GM13976 (cell line): ENCODE results near the gene HEXIM1.

Source experiments
- DNase-seq: peaks from one replicate; pipeline ENCODE4 v3.0.0; 2012; ENCODE audit warnings: low spot score
- in situ Hi-C: fragments of 300-500 bp; cut with MboI; formaldehyde crosslinking; loops from one replicate; pipeline ENCODE4 v1.12.0; 2022; ENCODE audit warnings: low sequenced_read_pairs, mixed read lengths, inconsistent platforms; ENCODE audit not compliant: unreplicated experiment
- TF ChIP-seq, protein P1 (sequence below): IDR thresholded peaks from 2 replicates; pipeline ENCODE4 v1.5.1; 2012; ENCODE audit warnings: borderline replicate concordance, mild to moderate bottlenecking; ENCODE audit not compliant: insufficient read depth; ENCODE audit errors: extremely low read depth, missing control alignments, control extremely low read depth

The HEXIM1 gene, protein sequence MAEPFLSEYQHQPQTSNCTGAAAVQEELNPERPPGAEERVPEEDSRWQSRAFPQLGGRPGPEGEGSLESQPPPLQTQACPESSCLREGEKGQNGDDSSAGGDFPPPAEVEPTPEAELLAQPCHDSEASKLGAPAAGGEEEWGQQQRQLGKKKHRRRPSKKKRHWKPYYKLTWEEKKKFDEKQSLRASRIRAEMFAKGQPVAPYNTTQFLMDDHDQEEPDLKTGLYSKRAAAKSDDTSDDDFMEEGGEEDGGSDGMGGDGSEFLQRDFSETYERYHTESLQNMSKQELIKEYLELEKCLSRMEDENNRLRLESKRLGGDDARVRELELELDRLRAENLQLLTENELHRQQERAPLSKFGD

DNA sequence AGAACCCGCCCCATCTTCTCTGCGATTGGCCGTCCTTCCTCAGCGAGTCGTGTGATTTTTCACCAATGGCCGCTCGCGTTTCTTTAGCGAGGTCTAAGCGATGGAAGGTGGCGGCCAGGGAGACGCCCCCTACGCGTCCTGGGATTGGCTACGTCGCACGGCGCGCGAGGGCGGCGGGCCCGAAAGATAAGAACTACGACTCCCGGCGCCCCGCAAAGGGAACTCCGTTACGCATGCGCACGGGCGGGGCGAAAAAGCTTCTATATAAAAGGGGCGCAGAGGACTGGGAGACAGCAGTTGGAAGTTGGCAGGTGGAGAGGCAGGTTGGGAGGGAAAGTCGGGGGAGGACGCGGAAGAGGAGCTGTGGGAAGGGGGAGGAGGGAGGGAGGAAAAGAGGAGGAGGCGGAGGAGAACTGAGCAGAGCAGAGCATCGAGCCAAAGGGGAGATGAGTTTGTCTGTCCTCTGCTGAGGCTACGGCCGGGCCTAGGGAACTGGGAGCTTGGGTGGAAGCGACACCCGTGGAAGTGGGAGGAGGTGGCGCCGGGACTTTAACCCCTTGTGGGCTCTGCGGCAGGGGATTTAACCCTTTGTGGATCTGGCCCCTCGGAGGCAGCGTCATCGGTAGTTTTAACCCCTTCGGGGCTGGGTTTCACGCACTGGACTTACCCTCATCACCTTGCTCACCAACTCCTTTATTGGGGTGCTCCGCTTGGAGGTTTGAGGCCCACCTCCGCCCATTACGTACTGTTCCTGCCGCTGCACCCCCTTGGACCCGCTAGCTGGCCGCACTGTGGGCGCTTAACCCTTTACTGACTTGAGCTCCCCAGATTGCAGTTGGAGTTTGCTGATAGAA, at the start of gene HEXIM1:
TSS of gene HEXIM1 (plus strand) at position 293 of the 854 bp plus-strand sequence. CDS start 716 bp downstream, outside the sequence.
- TF ChIP-seq, protein P1, sequence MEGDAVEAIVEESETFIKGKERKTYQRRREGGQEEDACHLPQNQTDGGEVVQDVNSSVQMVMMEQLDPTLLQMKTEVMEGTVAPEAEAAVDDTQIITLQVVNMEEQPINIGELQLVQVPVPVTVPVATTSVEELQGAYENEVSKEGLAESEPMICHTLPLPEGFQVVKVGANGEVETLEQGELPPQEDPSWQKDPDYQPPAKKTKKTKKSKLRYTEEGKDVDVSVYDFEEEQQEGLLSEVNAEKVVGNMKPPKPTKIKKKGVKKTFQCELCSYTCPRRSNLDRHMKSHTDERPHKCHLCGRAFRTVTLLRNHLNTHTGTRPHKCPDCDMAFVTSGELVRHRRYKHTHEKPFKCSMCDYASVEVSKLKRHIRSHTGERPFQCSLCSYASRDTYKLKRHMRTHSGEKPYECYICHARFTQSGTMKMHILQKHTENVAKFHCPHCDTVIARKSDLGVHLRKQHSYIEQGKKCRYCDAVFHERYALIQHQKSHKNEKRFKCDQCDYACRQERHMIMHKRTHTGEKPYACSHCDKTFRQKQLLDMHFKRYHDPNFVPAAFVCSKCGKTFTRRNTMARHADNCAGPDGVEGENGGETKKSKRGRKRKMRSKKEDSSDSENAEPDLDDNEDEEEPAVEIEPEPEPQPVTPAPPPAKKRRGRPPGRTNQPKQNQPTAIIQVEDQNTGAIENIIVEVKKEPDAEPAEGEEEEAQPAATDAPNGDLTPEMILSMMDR: no peak
- DNase-seq: peak; percentile 96
- in situ Hi-C loops: no loop called here

DNA sequence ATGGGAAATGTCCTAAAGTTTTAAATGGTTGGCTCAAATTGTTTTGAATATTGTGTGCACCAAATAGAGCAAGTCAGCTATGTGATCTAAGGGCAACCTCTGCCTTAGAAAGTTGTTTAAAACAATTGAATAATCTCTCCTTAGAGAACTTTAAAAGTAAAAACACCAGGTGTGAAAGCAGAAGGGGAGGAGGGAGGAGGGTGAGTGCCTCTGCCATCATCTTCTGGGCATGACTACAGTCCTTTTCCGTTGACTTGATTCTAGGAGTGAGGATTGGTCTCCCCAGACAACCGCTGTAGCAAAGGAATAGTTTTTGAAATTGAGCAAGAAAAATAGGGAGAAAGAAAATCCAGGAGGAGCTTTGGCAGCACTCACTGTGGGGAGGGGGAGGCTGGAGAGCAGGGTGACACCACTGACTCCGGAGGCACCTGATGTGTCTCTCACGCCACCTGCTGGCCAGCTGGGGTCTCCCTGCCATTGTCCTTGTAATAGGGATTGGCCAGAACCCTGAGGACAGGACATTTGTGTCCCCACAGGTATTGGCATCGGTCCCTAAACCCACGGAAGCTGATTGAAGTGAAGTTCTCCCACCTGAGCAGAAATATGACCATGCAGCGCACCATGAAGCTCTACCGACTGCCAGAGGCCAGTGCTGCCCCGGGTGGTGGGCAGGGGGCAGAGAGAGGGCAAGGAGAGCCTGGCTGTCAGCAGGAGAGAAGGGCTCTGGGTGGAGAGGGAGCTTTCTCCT, 49.2 kb upstream of the HEXIM1 start:
- TF ChIP-seq, protein P1: peak; percentile 86
- in situ Hi-C loops: no loop called here

DNA sequence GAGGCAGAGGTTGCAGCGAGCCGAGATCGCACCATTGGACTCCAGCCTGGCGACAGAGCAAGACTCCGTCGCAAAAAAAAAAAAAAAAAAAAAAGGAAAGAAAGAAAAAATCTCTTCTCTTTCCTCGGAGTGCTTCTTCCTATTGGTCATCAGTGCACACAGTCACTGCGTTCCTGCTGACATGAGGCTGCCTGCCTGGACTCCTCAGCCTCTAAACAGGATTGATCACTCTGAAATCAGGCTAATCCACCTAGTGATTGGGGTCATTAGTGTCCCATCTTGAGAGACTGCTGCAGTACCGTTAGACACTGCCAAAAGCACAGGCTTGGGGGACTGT, 46.8 kb upstream of the HEXIM1 start:
- TF ChIP-seq, protein P1: no peak
- no peak for DNase-seq
- in situ Hi-C loops: loop anchor here (10.0 kb wide), 1 partner anchor 187 kb away; the partner anchor contains the start of gene GFAP

More for the DNA sequence above, 49.2 kb upstream of the HEXIM1 start:
- DNase-seq: peak; percentile 90

DNA sequence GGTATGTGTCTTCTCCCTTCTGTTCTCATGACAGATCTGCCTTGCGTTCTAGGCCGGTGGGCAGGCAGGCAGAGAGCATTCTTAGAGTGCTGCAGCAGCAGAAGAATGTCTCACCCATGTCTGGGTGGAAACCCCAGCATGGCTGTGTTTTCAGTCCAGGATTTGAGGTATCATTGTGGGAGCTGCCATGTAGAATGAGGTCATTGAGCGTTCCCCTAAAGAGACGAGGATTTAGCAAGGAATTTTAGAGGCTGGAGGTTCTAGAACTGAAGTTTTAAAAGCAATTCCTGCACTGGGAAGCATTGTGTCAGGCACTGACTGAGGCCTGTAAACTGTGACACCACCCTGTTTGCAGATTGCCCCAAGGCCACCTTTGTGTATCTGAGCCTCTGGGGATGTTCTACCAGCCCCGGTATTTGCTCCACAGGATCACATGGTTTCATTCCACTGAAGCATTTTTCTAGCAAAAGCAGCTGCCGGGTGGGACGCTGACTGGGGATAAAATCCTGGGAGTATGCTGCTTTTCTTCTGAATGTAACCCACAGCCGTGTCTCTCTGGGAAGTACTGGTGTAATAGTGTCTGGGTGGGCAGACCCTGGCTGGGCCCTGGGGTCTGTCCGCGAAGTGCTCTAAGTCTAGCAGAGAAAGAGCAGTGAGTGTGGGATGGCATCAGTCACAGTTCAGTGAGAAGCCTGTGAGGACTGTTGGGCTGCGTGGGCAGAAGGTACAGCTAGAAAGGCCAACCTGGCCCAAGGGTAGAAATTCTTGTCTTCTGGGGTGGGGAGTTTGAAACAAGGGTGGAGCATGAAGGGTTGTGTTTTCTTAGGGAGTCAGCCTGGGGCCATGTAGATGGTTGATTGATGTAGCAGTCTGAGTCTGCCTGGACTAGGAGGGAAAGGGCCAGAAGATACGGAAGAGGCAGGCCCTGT, 46.1 kb upstream of the HEXIM1 start:
- in situ Hi-C loops: loop anchor here (10.0 kb wide), 1 partner anchor 187 kb away; the partner anchor contains the start of gene GFAP
- TF ChIP-seq, protein P1: no peak
- DNase-seq: no peak

DNA sequence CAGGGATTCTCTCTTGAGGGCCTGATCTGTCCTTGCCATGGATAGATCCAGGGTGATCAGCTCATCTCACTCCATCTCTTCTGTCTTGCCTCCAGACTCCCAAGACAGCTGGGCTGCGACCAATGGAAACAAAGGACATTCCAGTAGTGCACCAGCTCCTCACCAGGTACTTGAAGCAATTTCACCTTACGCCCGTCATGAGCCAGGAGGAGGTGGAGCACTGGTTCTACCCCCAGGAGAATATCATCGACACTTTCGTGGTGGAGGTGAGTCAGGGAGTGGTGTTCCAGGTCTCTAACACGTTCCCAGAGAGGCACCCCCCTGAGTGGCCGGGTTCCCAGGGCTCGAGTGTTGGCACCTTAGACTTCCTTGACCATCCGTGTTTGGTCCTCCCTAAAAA, 45.4 kb upstream of the HEXIM1 start:
- DNase-seq: no peak
- TF ChIP-seq, protein P1: no peak
- in situ Hi-C loops: loop anchor here (10.0 kb wide), 1 partner anchor 188 kb away; the partner anchor contains the start of gene GFAP
